ENCODE results near the gene VN1R2. TPM values are rescaled to one million over a fixed set of nuclear protein-coding genes. Genes with fewer than 3 reads are reported as not detected.
"Not testable (repeated sequence)": the region's sequence is repeated elsewhere in the genome, so short reads cannot be mapped to it uniquely, and the experiment has no call there.

The VN1R2 gene
- total RNA-seq, 2 donors from 2014 or later, result not detected

DNA sequence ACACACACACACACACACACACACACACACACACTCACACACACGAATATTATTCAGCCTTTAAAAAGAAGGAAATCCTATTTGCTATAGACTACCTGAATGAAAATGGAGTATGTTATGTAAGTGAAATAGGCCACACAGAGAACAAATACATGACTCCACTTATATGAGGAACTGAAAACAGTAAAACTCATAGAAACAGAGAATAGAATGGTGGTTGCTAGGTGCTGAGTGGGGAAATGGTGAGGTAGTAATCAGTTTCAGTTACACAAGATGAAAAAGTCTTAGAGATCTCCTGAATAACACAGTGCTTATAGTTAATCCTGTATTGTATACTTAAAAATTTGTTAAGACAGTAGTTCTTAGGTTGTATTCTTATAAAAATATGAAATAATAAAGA lies 11.6 kb upstream of the VN1R2 start:
- H3K9me3 ChIP-seq, result peaks cover 85% of the 10 kb centered on the region
- H3K4me1 ChIP-seq (ENCODE audit: control insufficient read depth in 1 of 2, low read depth in 2 of 2), result no peaks in the 10 kb centered on the region
- DNase-seq (ENCODE audit: low spot score) (no peak), ATAC-seq (ENCODE audit: insufficient number of reproducible peaks, low FRiP score, low read depth) (no peak)
- H3K4me3 ChIP-seq, result no peak overlapping the region
- peaks cover 58% of the 10 kb centered on the region for H3K36me3 ChIP-seq
- H3K27me3 ChIP-seq (replicated peaks; ENCODE audit: insufficient read depth), result no peaks in the 10 kb centered on the region
- TF ChIP-seq, protein P1, sequence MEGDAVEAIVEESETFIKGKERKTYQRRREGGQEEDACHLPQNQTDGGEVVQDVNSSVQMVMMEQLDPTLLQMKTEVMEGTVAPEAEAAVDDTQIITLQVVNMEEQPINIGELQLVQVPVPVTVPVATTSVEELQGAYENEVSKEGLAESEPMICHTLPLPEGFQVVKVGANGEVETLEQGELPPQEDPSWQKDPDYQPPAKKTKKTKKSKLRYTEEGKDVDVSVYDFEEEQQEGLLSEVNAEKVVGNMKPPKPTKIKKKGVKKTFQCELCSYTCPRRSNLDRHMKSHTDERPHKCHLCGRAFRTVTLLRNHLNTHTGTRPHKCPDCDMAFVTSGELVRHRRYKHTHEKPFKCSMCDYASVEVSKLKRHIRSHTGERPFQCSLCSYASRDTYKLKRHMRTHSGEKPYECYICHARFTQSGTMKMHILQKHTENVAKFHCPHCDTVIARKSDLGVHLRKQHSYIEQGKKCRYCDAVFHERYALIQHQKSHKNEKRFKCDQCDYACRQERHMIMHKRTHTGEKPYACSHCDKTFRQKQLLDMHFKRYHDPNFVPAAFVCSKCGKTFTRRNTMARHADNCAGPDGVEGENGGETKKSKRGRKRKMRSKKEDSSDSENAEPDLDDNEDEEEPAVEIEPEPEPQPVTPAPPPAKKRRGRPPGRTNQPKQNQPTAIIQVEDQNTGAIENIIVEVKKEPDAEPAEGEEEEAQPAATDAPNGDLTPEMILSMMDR (IDR thresholded peaks at IDR 0.05), result no peak
- no peak overlapping the region for H3K27ac ChIP-seq

DNA sequence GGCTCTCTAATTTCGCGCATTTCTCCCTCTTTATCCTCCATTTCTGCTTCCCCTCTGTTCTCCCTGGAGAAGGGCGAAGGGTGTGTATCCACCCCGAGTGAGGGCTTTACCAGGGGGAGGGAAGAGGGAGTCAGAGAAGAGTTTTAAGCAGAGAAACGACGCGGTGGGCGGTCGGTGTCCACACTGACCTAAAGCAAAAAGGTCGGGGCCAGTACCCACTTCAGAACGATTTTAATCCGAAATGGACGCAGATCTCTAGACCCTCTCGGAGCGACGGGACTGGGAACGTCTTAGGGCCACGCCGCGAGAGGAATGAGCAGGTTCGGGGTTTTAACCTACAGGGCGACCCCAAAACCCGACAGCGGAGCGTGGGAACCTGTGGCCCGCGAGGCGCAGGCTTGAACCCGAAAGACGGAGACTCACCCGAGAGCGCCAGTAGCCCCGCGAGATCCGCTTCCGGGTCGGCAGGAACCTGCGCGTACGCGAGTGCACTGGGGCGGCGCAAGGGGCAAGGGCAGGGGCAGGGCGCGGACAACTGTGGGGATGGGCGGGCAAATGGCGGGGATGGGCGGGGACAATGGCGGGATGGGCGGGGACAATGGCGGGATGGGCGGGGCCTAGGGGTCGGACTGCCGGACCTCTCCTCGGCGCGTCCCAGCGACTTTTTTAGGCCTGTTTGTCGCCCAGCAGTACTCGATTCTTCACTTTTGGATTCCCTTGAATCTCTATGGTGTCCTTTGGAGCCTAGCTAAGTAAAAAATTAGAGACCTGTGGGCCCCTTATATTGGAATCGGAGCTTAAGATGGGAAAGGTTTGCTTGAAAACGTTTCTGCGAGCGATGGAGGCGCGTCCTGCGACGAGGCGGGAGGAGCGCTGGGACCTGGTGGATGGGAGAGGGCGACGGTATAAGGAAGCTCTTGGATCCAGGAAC lies 3.4 kb upstream of the VN1R2 start, which contains the start of gene ZNF677:
TSS of gene ZNF677 (minus strand) at position 463 of the 931 bp plus-strand sequence. CDS start 3,323 bp downstream, outside the sequence.
- Histone ChIP-seq H3K9me3 (peaks cover 15% of the 10 kb centered on the region), H3K4me3 (peak within 1 kb of the TSS; percentile 98), H3K27ac (peak within 1 kb of the TSS; percentile 78 to 81), H3K36me3 (peaks cover 22% of the 10 kb centered on the region), H3K27me3 (replicated peaks; ENCODE audit: insufficient read depth) (no peaks in the 10 kb centered on the region), H3K4me1 (ENCODE audit: control insufficient read depth in 1 of 2, low read depth in 2 of 2) (peaks cover 0 to 6% of the 10 kb centered on the region in 2 donors)
- TF ChIP-seq, protein P1 (IDR thresholded peaks at IDR 0.05), result no peak
- peak; percentile 93 for ATAC-seq (ENCODE audit: insufficient number of reproducible peaks, low FRiP score, low read depth)
- DNase-seq (ENCODE audit: low spot score), result peak; percentile 48

DNA sequence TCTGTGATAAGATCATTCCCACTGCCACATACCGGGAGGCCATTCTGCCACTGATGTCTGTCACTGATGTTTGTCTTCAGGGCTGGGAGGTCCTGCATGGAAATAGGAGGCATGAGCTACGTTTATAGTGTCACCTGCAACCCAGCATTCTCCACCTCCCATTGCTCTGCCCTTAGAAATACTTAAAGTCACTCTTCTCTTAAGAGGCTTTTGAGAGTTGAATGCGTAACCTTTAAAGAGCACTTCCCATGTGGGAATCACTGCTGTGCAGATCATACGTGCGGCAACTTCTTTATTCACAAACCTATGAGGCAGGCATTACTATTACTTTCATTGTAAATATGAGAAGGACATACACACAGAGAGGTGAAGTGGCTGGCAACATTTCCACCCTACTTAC lies 9.5 kb downstream of the VN1R2 start, which contains the start of gene VN1R4:
TSS of gene VN1R4 (minus strand) at position 101 of the 400 bp plus-strand sequence. CDS start at position 43, 58 bp downstream.
- H3K4me1 ChIP-seq (ENCODE audit: control insufficient read depth in 1 of 2, low read depth in 2 of 2); H3K27me3 ChIP-seq (replicated peaks; ENCODE audit: insufficient read depth); H3K27ac ChIP-seq; H3K36me3 ChIP-seq; H3K4me3 ChIP-seq; ATAC-seq (ENCODE audit: insufficient number of reproducible peaks, low FRiP score, low read depth); H3K9me3 ChIP-seq; DNase-seq (ENCODE audit: low spot score): not testable (repeated sequence)

DNA sequence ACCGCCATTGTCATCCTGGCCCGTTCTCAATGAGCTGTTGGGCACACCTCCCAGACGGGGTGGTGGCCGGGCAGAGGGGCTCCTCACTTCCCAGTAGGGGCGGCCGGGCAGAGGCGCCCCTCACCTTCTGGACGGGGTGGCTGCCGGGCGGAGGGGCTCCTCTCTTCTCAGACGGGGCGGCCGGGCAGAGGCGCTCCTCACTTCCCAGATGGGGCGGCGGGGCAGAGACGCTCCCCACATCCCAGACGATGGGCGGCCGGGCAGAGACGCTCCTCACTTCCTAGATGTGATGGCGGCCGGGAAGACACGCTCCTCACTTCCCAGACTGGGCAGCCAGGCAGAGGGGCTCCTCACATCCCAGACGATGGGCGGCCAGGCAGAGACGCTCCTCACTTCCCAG lies 11.8 kb downstream of the VN1R2 start:
- H3K4me3 ChIP-seq; H3K9me3 ChIP-seq; H3K4me1 ChIP-seq (ENCODE audit: control insufficient read depth in 1 of 2, low read depth in 2 of 2); H3K36me3 ChIP-seq; H3K27me3 ChIP-seq (replicated peaks; ENCODE audit: insufficient read depth); ATAC-seq (ENCODE audit: insufficient number of reproducible peaks, low FRiP score, low read depth); H3K27ac ChIP-seq; DNase-seq (ENCODE audit: low spot score): not testable (repeated sequence)

DNA sequence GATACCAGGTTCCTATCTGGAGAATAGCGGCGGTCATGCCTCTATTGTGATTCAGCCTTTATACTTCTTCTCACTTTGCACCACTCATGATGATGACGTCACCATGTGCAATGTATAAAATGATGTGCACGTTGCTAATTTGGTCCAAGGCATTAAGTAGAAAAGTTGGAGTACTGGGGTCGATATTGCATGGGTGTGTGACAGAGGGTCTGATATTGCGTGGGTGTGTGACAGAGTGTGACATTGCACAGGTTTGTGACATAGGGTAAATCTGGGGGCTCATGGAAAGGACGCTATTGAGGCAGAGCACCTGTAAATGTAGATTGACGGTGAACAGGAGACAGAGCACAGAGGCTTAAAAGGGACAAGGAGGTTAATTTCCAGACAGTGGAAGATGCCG lies 14.0 kb downstream of the VN1R2 start:
- TF ChIP-seq, protein P1 (IDR thresholded peaks at IDR 0.05), result no peak
- Histone ChIP-seq H3K27ac (no peak overlapping the region), H3K9me3 (no peaks in the 10 kb centered on the region), H3K36me3 (no peaks in the 10 kb centered on the region), H3K4me3 (no peak overlapping the region), H3K4me1 (ENCODE audit: control insufficient read depth in 1 of 2, low read depth in 2 of 2) (no peaks in the 10 kb centered on the region), H3K27me3 (replicated peaks; ENCODE audit: insufficient read depth) (no peaks in the 10 kb centered on the region)
- DNase-seq (ENCODE audit: low spot score) (no peak), ATAC-seq (ENCODE audit: insufficient number of reproducible peaks, low FRiP score, low read depth) (no peak)

DNA sequence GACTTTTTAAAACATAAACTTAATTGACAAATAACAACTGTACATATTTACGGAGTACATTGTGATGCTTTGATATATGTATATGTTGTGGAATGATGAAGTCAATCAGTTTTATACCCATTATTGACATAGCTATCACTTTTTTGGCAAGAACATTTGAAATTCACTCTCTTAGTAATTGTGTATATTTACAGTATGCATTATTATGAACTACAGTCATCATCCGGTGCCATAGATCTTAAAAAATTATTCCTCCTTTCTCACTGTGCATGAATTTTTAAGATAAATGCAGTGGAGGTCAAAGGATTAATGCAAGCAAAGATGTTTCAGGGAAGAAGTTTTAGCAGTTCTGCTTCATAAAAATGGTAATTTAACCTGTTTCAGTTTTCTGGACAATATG lies 17.4 kb downstream of the VN1R2 start:
- Histone ChIP-seq H3K27me3 (replicated peaks; ENCODE audit: insufficient read depth) (no peaks in the 10 kb centered on the region), H3K27ac (no peak overlapping the region), H3K9me3 (no peaks in the 10 kb centered on the region), H3K4me1 (ENCODE audit: control insufficient read depth in 1 of 2, low read depth in 2 of 2) (no peaks in the 10 kb centered on the region), H3K4me3 (no peak overlapping the region), H3K36me3 (no peaks in the 10 kb centered on the region)
- TF ChIP-seq, protein P1 (IDR thresholded peaks at IDR 0.05), result no peak
- ATAC-seq (ENCODE audit: insufficient number of reproducible peaks, low FRiP score, low read depth) (no peak), DNase-seq (ENCODE audit: low spot score) (no peak)

DNA sequence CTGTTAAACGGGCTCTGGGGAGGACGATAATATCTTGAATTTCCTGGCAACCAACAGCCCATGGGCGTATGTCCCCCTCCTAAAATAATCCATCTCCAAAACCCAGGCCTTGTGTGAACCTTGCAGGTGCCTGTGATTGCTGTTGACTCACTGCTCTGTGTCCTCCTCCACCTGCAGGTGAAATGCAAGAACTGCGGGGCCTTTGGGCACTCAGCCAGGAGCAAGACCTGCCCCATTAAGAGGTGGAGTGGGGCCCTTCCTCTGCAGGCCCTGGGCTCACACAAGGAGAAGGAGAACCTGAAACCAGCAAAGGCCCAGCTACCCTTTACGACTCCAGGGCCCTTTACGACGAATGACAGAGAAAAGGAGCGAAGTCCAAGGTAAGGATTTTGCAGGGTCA lies 23.9 kb downstream of the VN1R2 start:
- not testable (repeated sequence) for ATAC-seq (ENCODE audit: insufficient number of reproducible peaks, low FRiP score, low read depth); DNase-seq (ENCODE audit: low spot score)

More for the DNA sequence above, 23.9 kb downstream of the VN1R2 start:
- not testable (repeated sequence) for H3K9me3 ChIP-seq; H3K36me3 ChIP-seq; H3K27ac ChIP-seq; H3K4me1 ChIP-seq (ENCODE audit: control insufficient read depth in 1 of 2, low read depth in 2 of 2); H3K27me3 ChIP-seq (replicated peaks; ENCODE audit: insufficient read depth); H3K4me3 ChIP-seq

Measured in thoracic aorta (tissue), 2 donors.